CD4-positive, alpha-beta T cell treated with Interleukin-21 for 1 hour (primary cell): ENCODE measurements around the gene SHISA9.
"Not testable (repeated sequence)": the region's sequence is repeated elsewhere in the genome, so short reads cannot be mapped to it uniquely, and the experiment has no call there.

Source experiments
- DNase-seq: peaks from one replicate; pipeline ENCODE4 v3.0.0-alpha.2; 2020

The SHISA9 gene

GRCh38 chr16:12901597-12902461 is at the start of gene SHISA9:
Gene SHISA9 (plus strand): TSS chr16:12901598.
- no peak for DNase-seq

GRCh38 chr16:12853972-12854371 is 47.4 kb upstream of the SHISA9 start:
- no peak for DNase-seq

- not testable (repeated sequence) for DNase-seq
Measured at GRCh38 chr16:12857435-12857834, 44.0 kb upstream of the SHISA9 start.

GRCh38 chr16:12862327-12862726 is 39.1 kb upstream of the SHISA9 start:
- DNase-seq, result no peak

- DNase-seq, result no peak
Measured at GRCh38 chr16:12862941-12863340, 38.5 kb upstream of the SHISA9 start.

- DNase-seq, result no peak
Measured at GRCh38 chr16:12866981-12867551, 34.3 kb upstream of the SHISA9 start.

- DNase-seq, result no peak
Measured at GRCh38 chr16:12868169-12868568, 33.2 kb upstream of the SHISA9 start.

GRCh38 chr16:12868788-12869187 is 32.6 kb upstream of the SHISA9 start:
- no peak for DNase-seq

- DNase-seq, result no peak
Measured at GRCh38 chr16:12869698-12870427, 31.5 kb upstream of the SHISA9 start.

GRCh38 chr16:12871784-12872183 is 29.6 kb upstream of the SHISA9 start:
- no peak for DNase-seq

GRCh38 chr16:12874186-12874585 is 27.2 kb upstream of the SHISA9 start:
- no peak for DNase-seq

GRCh38 chr16:12876778-12877177 is 24.6 kb upstream of the SHISA9 start:
- no peak for DNase-seq

GRCh38 chr16:12878973-12879372 is 22.4 kb upstream of the SHISA9 start:
- no peak for DNase-seq

- no peak for DNase-seq
Measured at GRCh38 chr16:12879812-12880211, 21.6 kb upstream of the SHISA9 start.

- DNase-seq, result no peak
Measured at GRCh38 chr16:12881182-12881581, 20.2 kb upstream of the SHISA9 start.

- no peak for DNase-seq
Measured at GRCh38 chr16:12881740-12882139, 19.7 kb upstream of the SHISA9 start.

- no peak for DNase-seq
Measured at GRCh38 chr16:12885742-12886141, 15.7 kb upstream of the SHISA9 start.

GRCh38 chr16:12891836-12892235 is 9.6 kb upstream of the SHISA9 start:
- no peak for DNase-seq

- no peak for DNase-seq
Measured at GRCh38 chr16:12893050-12893750, 8.2 kb upstream of the SHISA9 start.

- DNase-seq, result no peak
Measured at GRCh38 chr16:12896562-12896961, 4.8 kb upstream of the SHISA9 start.

- DNase-seq, result no peak
Measured at GRCh38 chr16:12898551-12898950, 2.8 kb upstream of the SHISA9 start.

GRCh38 chr16:12899529-12900143 is 1.8 kb upstream of the SHISA9 start:
- no peak for DNase-seq

- DNase-seq, result no peak
Measured at GRCh38 chr16:12900156-12900555, 1.2 kb upstream of the SHISA9 start.
